ENCODE results near the gene FBXL7. TPM values are rescaled to one million over a fixed set of nuclear protein-coding genes. Genes with fewer than 3 reads are reported as not detected.

The FBXL7 gene
- total and polyA plus RNA-seq, 2 of the 8 experiments (the other 6 are each of a cell fraction or from before 2014, with no cell fraction given): 17.7 to 17.8 TPM

DNA sequence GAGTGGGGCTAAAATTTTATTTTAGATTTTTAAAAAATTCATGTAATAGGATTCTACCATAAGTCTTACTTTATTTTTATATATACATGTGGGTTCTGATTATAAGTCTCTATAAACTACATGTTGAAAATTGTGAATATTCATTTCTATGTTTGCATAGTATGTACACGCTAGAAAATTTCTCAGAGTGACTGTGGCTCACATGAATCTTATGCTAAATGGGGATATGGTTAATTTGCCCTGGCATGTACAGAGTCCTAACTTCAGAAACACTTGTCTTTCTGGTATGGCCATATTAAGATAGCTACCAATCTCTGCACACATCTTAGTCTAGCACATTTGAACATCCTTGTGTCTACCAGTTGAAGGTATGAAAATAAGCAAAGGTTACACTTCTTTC lies 154.8 kb downstream of the FBXL7 start (continued):
- TF ChIP-seq, protein P1, sequence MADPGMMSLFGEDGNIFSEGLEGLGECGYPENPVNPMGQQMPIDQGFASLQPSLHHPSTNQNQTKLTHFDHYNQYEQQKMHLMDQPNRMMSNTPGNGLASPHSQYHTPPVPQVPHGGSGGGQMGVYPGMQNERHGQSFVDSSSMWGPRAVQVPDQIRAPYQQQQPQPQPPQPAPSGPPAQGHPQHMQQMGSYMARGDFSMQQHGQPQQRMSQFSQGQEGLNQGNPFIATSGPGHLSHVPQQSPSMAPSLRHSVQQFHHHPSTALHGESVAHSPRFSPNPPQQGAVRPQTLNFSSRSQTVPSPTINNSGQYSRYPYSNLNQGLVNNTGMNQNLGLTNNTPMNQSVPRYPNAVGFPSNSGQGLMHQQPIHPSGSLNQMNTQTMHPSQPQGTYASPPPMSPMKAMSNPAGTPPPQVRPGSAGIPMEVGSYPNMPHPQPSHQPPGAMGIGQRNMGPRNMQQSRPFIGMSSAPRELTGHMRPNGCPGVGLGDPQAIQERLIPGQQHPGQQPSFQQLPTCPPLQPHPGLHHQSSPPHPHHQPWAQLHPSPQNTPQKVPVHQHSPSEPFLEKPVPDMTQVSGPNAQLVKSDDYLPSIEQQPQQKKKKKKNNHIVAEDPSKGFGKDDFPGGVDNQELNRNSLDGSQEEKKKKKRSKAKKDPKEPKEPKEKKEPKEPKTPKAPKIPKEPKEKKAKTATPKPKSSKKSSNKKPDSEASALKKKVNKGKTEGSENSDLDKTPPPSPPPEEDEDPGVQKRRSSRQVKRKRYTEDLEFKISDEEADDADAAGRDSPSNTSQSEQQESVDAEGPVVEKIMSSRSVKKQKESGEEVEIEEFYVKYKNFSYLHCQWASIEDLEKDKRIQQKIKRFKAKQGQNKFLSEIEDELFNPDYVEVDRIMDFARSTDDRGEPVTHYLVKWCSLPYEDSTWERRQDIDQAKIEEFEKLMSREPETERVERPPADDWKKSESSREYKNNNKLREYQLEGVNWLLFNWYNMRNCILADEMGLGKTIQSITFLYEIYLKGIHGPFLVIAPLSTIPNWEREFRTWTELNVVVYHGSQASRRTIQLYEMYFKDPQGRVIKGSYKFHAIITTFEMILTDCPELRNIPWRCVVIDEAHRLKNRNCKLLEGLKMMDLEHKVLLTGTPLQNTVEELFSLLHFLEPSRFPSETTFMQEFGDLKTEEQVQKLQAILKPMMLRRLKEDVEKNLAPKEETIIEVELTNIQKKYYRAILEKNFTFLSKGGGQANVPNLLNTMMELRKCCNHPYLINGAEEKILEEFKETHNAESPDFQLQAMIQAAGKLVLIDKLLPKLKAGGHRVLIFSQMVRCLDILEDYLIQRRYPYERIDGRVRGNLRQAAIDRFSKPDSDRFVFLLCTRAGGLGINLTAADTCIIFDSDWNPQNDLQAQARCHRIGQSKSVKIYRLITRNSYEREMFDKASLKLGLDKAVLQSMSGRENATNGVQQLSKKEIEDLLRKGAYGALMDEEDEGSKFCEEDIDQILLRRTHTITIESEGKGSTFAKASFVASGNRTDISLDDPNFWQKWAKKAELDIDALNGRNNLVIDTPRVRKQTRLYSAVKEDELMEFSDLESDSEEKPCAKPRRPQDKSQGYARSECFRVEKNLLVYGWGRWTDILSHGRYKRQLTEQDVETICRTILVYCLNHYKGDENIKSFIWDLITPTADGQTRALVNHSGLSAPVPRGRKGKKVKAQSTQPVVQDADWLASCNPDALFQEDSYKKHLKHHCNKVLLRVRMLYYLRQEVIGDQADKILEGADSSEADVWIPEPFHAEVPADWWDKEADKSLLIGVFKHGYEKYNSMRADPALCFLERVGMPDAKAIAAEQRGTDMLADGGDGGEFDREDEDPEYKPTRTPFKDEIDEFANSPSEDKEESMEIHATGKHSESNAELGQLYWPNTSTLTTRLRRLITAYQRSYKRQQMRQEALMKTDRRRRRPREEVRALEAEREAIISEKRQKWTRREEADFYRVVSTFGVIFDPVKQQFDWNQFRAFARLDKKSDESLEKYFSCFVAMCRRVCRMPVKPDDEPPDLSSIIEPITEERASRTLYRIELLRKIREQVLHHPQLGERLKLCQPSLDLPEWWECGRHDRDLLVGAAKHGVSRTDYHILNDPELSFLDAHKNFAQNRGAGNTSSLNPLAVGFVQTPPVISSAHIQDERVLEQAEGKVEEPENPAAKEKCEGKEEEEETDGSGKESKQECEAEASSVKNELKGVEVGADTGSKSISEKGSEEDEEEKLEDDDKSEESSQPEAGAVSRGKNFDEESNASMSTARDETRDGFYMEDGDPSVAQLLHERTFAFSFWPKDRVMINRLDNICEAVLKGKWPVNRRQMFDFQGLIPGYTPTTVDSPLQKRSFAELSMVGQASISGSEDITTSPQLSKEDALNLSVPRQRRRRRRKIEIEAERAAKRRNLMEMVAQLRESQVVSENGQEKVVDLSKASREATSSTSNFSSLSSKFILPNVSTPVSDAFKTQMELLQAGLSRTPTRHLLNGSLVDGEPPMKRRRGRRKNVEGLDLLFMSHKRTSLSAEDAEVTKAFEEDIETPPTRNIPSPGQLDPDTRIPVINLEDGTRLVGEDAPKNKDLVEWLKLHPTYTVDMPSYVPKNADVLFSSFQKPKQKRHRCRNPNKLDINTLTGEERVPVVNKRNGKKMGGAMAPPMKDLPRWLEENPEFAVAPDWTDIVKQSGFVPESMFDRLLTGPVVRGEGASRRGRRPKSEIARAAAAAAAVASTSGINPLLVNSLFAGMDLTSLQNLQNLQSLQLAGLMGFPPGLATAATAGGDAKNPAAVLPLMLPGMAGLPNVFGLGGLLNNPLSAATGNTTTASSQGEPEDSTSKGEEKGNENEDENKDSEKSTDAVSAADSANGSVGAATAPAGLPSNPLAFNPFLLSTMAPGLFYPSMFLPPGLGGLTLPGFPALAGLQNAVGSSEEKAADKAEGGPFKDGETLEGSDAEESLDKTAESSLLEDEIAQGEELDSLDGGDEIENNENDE (IDR thresholded peaks at IDR 0.05; ENCODE audit: insufficient replicate concordance, low read length): no peak
- TF ChIP-seq, protein P2, sequence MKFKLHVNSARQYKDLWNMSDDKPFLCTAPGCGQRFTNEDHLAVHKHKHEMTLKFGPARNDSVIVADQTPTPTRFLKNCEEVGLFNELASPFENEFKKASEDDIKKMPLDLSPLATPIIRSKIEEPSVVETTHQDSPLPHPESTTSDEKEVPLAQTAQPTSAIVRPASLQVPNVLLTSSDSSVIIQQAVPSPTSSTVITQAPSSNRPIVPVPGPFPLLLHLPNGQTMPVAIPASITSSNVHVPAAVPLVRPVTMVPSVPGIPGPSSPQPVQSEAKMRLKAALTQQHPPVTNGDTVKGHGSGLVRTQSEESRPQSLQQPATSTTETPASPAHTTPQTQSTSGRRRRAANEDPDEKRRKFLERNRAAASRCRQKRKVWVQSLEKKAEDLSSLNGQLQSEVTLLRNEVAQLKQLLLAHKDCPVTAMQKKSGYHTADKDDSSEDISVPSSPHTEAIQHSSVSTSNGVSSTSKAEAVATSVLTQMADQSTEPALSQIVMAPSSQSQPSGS (IDR thresholded peaks at IDR 0.05; ENCODE audit: low read length): no peak
- TF ChIP-seq EP300 (IDR thresholded peaks at IDR 0.05; ENCODE audit: borderline replicate concordance in 1 of 2, low read depth in 2 of 2, low read length in 2 of 2) (no peak), BCL11A (IDR thresholded peaks at IDR 0.05; ENCODE audit: low read depth in 2 of 2, low read length in 2 of 2) (no peak), CBX5 (IDR thresholded peaks at IDR 0.05; ENCODE audit: low read depth, low read length) (no peak), TEAD4 (IDR thresholded peaks at IDR 0.05; ENCODE audit: low read depth, low read length) (no peak), BACH1 (IDR thresholded peaks at IDR 0.05; ENCODE audit: low read length) (no peak), ZNF274 (IDR thresholded peaks at IDR 0.05; ENCODE audit: borderline replicate concordance, extremely low read depth, low read length) (no peak), HDAC2 (IDR thresholded peaks at IDR 0.05; ENCODE audit: borderline replicate concordance in 1 of 2, low read depth in 2 of 2, low read length in 2 of 2) (no peak)

Data from H1 (cell line).